ENCODE measurements around the gene PATE3.

PATE3 gene, protein sequence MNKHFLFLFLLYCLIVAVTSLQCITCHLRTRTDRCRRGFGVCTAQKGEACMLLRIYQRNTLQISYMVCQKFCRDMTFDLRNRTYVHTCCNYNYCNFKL

DNA sequence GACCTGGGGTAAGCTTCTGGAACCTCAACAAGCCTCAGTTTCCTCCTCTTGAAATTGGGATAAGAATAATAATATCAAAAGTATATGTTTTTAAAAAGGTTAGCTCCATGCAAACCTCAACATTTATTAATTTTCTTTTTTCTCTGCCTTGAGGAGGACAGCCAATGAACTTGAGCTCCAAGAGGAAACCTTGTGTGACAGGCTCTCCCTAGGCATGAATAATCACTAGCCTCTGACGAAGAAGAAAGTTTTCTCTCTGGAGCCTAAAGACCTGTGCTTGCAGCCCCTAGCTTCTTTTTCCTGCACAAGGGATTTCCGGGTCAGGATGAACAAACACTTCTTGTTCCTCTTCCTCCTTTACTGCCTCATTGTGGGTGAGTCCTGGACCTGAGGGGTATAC is at the start of gene PATE3:
Gene PATE3, plus strand, starts transcription at position 301 of the 400 bp plus-strand sequence. Its CDS starts 25 bp downstream, at position 326.
- no peak for DNase-seq (ENCODE audit: low spot score)

DNA sequence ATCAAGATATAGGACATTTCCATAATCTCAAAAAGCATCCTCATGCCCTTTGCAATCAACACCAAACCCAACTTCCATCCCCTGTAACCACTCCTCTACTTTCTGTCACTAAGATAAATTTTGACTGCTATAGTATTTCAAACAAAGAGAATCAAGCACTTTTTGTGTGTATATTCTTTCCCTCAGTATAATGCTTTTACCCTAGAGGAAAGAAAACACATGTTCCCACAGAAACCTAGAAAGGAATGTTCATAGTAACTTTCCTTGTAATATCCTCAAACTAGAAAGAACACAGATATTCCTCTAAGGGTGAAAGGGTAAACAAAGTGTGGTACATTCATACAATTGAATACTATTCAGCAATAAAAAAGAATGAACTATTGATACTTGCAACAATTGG is 47.3 kb upstream of the PATE3 start:
- DNase-seq (ENCODE audit: low spot score) = no peak

DNA sequence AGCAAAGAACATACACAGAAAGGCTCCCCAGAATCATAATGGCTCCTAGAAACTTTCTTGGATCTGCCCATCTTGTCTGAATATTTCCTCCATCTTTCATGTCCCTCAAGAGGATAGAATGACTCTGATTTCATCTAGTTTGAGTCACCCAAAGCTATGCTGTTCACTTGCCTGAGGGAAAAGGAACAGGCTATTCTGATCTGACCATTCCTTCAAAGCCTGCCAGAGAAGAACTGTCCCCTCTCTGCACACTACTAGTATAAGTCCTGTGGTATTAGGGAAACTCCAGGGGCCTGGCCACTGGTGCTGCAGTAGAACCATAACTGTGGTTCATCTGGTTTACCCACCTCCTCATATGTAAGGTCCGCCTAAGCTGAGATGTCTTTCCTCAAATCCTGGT is 44.2 kb upstream of the PATE3 start:
- DNase-seq (ENCODE audit: low spot score) = no peak

DNA sequence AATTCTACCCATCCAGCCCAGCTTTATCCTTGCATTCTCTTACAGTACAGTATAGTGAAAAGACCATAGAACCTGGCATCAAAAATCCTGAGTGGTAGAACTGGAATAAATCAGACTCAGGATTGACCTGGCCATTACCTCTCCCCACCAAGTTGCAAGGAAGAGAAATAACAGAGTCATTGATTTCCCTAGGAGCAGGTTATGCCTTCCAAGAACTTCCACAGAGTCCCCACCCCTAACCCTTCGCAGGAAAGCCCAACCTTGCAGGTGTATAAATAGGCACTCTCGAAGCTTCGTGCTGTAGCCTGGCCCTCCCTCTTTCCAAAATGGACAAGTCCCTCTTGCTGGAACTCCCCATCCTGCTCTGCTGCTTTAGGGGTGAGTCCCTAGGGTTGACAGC is 41.9 kb upstream of the PATE3 start, which contains the start of gene PATE1:
Gene PATE1, plus strand, starts transcription at position 301 of the 400 bp plus-strand sequence. Its CDS starts 26 bp downstream, at position 327.
- no peak for DNase-seq (ENCODE audit: low spot score)

DNA sequence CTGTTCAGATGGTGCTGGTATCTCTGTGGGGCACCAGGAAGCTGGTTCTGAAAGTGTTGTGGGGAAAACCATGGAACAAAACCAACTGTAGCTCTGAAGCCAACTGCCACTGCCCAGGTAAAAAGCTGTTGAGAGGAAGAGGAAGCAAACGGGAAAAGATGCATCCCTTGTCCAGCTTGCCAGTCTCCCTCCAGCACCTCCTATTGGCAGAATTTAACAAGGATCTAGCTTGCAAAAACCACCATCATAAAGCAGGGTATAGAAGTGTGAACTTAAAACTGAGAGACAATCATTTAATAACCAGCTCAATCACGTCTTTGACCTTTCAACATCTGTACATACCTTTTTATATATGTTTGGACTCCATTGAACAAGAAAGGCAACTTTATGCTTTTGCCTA is 37.3 kb upstream of the PATE3 start:
- DNase-seq (ENCODE audit: low spot score) = no peak

DNA sequence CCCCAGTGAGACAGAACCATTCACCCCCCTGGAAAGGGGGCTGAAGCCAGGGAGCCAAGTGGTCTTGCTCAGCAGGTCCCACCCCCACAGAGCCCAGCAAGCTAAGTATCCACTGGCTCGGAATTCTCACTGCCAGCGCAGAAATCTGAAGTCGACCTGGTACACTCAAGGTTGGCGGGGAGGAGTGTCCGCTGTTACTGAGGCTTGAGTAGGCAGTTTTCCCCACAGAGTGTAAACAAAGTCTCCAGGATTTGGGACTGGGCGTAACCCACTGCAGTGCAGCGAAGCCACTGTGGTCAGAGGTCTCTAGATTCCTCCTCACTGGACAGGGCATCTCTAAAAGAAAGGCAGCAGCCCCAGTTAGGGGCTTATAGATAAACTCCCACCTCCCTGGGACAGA is 31.9 kb upstream of the PATE3 start:
- no peak for DNase-seq (ENCODE audit: low spot score)

DNA sequence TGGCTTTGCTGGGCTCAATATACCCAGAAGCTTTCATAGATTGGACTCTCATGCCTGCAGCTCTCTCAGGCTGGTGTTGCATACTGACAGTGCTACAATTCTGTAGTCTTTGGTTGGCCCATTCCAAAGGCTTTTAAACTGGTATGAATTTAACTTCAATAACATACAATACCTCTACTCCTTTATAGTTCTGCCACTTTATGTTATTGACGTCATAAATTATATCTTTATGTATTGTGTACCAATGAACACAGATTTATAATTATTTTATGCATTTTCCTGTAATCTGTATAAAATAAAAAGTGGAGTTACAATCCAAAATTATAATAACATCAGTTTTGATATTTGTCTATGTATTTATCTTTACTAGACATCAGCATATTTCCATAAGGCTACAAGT is 25.5 kb upstream of the PATE3 start:
- DNase-seq (ENCODE audit: low spot score) = no peak

DNA sequence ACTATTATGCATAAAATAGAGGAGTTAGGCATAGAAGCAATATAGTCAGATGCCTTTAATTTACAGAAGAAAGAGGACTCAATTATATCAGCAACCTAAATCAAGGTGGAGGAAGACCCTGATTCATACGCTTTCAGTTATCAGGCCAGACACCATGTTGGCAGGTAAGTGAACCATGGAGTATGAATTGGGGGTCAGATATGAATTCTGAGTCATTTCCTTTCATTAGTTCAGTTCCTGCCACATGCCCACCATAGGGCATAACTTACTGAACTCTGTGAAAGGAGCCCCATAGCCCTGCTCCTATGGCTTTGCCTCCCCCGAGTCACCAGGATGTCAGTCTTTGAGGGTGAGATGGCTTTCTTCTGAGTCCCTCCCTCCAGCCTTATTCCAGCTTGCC is 24.4 kb upstream of the PATE3 start:
- DNase-seq (ENCODE audit: low spot score) = no peak

DNA sequence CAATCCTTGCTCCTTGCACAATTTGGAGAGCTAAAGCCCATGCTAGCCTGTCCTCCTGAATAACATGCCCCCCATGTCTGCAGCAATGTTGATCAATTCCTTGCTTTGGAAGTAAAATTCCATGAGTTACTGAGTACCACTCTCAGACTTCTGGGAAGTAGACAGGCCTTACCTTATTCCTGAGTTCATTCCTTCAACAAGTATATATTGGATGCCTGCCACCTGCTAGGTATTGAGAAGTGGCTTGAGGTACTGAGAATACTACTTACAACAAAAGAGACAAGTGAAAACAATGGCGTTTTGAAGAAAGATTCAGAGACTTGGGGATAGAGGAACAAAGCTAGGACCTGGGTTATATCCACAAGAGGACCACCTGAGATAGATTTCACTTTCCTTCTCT is 21.7 kb upstream of the PATE3 start:
- DNase-seq (ENCODE audit: low spot score) = no peak

DNA sequence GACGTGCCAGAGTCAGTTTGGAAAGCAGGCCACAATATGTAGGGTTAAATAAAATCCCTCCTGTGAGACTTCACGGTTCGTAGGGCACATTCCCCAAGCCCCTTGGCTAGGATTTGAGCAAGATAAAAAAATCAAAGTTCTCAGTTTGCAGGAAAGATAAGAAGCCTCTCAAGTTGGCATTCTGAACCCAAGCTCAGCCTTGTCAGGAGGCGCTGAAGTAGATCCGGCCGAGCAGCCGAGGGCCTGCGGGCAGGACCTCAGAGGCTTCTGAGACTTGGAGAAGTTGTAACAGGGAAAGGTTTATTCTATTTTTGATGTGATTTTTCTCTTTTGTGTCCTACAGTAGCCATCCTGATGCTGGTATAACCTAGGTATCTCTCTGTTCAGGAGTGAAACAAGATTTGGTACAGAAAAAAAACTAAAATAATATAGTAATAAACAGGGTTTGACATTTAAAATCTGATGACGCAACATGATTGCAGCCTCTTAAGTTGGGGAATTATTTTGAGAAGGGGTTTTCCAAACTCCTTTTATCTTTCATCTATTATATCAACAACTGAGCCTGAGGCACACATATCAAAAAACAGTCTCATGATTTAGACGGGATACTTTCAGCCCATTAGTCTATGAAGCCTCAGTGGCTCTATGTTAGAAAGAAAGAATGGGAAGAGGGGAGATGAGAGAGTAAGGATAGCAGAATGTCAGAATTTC is 19.4 kb upstream of the PATE3 start:
- no peak for DNase-seq (ENCODE audit: low spot score)

DNA sequence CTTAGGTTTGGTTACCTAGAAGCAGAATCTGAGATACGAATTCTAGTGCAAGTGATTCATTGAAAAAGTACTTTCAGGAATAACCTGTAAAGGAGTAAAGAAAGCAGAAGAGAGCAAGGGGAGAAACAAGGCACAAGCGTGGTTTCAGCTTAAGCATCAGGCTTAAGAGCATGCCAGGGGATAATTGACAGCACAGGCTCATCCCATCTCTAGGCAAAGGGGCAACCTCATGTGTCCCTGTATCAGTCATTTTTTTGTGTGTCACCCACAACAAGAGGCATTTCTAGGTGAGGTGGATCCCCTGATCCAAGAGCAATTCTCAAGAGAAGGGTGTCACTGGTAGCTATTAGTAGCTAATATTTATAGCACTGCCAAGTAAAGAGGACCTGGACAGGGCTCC is 17.3 kb upstream of the PATE3 start:
- DNase-seq (ENCODE audit: low spot score) = no peak

DNA sequence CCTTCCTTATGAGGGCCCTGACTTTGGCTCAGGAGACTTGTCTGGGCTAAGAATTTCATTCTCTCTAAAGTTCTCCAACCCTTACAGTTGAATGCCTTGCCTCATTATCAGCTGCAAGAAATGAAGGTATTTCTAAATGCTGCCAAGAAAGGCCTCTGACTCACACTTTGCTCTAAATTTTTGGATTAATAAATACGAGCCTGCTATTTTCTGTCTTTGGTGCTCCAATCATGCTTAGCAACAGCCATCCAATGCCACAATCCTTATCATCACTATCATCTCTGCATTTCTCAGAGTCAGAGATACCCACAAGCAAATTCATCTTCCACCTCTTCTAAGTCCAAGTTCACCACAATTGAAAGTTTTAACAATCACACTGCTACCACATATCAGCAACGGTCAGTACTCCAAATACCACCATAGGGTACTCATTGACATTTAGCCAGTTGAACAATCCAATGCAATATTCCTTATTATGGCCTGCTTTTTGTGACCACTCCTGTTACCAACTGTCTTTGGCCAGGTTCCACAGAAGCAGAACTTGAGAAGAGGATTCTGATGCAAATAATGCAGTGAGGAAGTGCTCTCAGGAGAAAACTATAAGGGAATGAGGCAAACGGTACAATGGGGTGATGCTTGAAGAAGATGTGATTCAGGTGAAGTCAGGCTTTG is 15.0 kb upstream of the PATE3 start:
- no peak for DNase-seq (ENCODE audit: low spot score)

DNA sequence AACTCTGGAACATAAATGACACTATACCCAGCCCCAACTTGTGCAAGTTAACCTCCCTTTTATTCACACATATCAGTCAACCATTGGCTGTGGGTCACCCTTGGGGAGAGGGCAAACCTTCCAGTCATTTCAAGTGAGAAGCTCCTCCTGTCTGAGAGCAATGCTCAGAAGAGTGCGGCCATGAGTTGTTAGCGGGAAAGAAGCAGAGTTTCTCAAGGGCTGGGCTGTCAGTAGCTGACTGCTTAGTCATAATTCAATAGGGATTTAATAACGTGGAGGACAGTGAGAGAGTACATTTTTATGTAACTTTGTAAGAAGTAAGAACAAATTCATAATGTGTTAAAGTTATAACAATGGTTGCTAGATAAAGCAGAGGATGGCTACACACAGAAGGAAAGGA is 14.4 kb upstream of the PATE3 start:
- DNase-seq (ENCODE audit: low spot score) = no peak

DNA sequence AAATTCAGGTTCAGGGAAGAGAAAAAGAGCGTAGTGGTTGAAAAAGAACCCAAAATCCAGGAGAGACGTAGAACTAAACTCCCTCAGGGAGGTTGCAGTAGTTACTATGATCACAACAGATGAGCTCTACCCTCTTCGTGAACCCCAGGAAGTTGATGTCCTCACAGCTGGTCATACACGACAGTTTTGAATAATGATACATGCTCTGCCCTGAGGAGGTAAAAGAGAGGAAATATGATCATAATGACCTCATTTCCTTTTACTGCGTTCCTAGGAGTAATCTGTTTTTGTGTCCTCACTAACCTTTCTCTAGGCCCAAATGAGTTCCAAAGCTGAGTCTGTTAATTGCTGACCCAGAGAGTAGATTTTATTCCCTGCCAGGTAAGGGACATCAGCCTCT is 10.6 kb upstream of the PATE3 start:
- DNase-seq (ENCODE audit: low spot score) = no peak

DNA sequence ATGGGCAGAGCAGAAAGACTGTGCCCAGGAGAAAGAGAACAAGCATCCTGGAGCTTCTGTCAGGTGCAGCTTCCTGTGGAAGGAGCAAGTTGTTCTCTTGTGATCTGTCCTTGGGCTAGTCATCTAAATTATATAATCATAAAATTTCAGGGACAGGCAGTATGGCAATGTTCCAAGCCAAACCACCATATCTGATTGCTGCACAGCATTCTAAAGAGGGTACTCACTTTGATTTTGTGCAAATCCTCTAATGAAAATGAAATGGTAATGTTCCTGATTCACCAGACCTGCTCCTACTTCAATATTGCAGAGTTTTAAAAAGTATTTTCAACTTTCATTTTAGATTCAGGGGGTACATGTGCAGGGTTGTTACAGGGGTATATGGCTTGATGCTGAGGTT is 9.2 kb upstream of the PATE3 start, which contains the start of gene PATE2:
Gene PATE2, minus strand, starts transcription at position 101 of the 400 bp plus-strand sequence. Its CDS starts 55 bp downstream, at position 46.
- DNase-seq (ENCODE audit: low spot score) = no peak

DNA sequence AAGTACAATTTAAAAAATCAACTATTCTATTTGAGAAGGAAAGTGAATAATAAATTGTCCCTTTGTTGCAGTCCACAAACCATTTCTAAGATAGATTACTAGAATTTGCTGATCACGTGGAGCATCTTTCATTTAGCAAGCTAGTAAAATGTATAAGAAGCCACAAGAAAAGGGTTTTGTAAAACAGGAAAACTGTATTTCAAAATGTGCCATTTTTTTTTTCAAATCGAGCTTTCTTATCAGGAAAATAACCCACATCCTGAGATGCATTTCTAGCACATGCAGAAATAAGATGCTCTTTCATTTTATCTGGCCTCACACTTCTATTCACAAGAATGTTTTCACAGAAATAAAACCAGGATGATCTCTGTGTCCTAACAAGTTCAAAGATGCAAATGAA is 3.2 kb upstream of the PATE3 start:
- no peak for DNase-seq (ENCODE audit: low spot score)

DNA sequence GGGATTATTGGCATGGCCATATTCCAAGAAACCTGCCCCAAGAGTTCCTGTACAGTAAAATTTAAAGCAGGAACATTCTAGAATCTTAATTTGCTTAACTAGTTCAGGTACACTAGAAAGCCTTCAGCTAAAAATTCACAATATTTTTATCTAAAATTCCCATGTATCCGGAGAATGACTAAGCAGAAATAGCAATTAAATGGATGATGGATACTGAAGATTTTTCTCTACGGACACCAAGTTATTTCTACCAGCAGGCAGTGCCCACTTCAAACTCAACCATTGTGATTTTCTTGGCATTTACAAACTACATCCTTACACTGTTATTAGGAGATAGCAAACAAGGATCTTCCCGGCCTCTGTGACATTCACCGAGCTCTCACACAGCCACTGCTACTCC is 2.9 kb downstream of the PATE3 start:
- DNase-seq (ENCODE audit: low spot score) = no peak

DNA sequence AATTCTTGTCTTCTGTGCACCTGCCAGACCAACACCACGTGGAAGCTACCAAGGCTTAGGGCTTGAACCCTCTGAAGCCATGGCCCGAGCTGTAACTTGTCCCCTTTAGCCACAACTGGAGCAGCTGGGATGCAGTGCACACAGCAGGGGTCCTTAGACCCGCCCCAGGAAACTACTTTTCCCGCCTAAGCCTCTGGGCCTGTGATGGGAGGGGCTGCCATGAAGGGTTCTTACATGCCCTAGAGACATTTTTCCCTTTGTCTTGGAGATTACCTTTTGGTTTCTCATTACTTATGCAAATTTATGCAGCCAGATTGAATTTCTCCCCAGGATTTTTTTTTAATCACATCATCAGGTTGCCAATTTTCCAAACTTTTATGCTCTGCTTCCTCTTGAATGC is 9.7 kb downstream of the PATE3 start:
- DNase-seq (ENCODE audit: low spot score) = no peak

DNA sequence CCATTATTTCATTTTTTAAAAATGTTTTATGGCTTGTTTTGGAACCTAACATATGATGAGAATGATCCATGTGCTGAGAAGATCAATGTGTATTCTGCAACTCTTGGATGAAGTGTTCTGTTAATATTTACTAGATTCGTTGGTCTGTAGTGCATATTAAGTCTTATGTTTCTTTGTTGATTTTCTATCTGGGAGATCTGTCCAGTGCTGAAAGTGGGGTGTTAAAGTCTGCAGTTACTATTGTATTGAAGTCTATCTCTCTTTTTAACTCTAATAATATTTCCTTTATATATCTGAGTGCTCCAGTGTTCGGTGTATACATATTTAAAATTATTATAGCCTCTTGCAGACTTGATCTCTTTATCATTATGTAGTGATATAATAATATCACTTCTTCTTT is 11.9 kb downstream of the PATE3 start:
- DNase-seq (ENCODE audit: low spot score) = no peak

DNA sequence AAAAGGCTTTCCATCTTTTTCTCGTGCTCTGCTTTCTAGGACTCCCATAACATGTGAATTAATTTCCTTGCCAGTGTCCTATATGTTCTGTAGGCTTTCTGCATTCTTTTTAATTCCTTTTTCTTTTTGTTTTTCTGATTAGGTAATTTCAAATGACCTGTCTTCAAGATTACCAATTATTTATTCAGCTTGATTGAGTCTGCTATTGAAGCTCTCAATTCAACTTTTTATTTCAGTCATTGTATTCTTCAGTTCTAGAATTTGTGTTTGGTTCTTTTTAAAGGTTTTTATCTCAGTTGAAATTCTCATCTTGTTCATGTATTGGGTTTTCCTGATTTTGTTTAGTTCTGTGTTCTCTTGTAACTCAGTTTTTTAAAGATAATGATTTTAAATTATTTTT is 14.5 kb downstream of the PATE3 start:
- DNase-seq (ENCODE audit: low spot score) = no peak

DNA sequence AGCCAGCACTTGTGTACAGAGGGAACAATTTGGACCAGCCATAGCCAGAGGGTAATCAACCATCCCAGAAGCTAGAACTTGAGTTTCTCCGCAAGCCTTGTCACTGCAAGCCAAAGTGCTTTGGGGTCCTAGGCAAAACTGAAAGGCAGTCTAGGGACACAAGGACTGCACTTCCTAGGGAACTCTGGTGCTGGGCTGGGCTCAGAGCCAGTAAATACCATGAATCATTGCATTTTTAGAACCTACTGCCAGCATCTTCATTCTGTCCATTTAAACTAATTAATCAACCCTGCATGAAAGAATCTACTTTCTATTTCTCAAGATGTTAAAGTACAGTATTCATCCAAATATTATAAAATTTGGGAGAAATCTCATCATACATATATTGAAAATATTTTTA is 20.0 kb downstream of the PATE3 start:
- no peak for DNase-seq (ENCODE audit: low spot score)

DNA sequence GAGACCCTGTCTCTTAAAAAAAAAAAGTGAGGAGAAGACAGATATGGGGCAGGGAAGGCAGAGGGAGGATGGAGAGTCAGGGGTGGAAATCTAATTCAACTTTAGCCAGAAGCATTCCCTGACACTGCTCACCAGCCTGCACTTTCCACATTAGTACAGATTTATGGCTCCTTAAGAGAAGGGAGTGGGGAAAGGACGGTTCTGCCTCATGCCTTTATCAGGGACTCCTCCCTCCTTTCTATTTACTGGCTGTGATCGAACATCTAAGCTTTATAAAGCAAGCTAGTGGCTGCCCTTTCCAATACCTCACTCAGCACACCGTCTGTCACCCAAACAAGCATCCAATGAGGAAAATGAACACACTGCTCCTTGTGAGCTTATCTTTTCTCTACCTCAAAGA is 45.1 kb downstream of the PATE3 start, which contains the start of gene PATE4:
Gene PATE4, plus strand, starts transcription at position 301 of the 400 bp plus-strand sequence. Its CDS starts 44 bp downstream, at position 345.
- no peak for DNase-seq (ENCODE audit: low spot score)

DNA sequence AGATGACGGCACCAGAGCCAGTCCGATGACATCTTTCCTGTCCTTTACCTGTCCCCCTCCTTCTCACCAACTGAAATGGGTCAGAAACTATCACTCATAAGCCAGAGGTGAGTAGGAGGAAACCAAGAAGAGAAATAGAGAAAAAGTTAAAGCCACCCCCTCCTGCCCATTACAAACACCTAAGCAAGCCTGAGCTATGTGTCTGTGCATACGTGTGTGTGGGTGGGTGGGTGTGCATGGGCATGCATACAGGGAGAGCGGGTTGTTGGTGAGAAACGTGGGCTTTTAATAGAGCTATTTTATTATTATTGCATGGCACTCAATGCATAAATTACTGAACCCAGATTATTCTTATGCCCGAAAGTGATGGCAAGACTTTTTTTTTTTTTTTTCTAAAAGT is 47.8 kb downstream of the PATE3 start:
- DNase-seq (ENCODE audit: low spot score) = no peak
